Activated naive CD4-positive, alpha-beta T cell treated with anti-CD3 and anti-CD28 coated beads, Interleukin-2, amount 50 U/mL, for 16 hours (primary cell): ENCODE data around the gene KCNJ6.

Experiments used
- DNase-seq: peaks from one replicate; pipeline ENCODE4 v3.0.0-alpha.2; 2020

KCNJ6 gene

DNA sequence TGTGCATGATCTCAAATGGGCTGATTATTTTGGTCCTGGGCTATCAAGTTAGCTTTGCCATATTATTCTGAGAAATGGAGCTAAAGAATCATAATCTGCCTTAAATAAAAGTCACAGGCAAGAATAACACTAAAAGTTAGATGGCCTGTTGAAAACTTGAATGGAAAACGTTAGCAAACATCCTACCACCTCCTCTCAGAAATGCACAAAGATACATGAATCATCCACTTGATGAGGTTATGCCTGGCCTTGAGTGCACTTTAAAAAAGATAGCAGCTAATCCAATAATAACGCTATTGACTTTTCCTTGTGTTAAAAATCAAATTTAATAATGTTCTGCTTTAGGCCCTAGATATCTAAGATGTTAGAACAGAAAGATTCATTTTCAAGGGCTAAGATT lies 108.0 kb downstream of the KCNJ6 start:
- DNase-seq, result no peak

DNA sequence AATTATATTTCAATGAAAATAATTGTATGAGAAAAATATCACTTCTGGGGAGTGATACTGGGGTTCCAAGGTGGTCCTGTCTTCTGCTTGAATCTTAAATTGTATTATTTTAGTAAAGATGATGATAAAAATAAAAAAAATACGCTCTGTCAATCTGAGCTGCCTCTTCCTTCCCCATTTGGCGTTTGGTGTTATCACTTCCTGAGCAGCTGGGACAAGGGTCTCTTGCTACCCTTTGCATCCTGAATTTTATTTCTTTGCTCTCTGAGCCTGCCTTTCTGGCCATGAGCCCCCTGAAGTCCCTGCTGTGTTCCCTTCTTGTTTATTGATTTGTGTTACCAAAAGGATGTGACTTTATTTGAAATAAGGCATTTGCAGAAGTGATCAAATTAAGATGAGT lies 111.0 kb downstream of the KCNJ6 start:
- no peak for DNase-seq

GRCh38 chr21:37804001-37804400 lies 112.3 kb downstream of the KCNJ6 start:
- DNase-seq, result no peak

- no peak for DNase-seq
Measured at GRCh38 chr21:37803101-37803651, 113.1 kb downstream of the KCNJ6 start.

GRCh38 chr21:37800456-37801061 lies 115.7 kb downstream of the KCNJ6 start:
- no peak for DNase-seq

DNA sequence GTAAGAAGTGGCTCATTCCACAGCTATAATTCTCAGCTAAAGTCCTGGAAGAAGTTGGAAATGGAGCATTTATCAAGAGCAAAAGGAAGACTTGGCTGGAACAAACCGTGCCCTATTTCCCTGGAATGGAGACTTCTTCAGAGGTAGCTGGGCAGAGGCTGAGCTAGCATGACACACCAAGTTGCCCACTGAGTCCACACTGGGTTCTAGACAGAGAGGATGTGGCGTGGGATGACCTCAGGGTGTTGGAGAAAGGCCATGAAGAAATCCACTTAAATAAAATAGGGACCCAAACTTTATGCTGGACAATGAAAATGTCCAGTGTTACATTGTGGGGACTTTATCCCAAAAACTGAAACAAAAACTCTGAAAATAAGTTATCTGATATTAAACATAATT lies 116.2 kb downstream of the KCNJ6 start:
- DNase-seq, result no peak

GRCh38 chr21:37799211-37800056 lies 116.8 kb downstream of the KCNJ6 start:
- no peak for DNase-seq

GRCh38 chr21:37797403-37797802 lies 118.9 kb downstream of the KCNJ6 start:
- DNase-seq, result no peak

- no peak for DNase-seq
Measured at GRCh38 chr21:37796011-37796410, 120.2 kb downstream of the KCNJ6 start.

- DNase-seq, result no peak
Measured at GRCh38 chr21:37793660-37794059, 122.6 kb downstream of the KCNJ6 start.

DNA sequence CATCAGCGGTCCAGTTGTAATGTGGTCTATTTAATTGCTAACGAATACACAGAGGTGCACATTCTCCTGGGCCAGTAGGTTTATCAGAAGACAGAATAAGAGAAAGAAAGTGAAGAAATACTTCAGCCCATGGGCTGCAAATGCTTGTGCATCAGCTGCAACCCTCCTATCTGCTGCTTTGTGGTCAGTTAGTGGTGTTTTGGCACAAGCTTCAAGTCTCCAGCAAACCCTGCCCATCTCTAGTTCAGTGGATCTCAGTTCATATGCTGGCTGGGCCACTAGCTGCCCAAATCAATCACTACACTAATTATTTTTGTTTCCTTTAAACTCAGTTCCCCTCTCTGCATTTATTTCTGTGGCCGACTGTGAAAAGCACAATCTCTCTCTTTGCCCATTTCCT lies 124.2 kb downstream of the KCNJ6 start:
- no peak for DNase-seq

GRCh38 chr21:37790905-37791304 lies 125.4 kb downstream of the KCNJ6 start:
- DNase-seq, result no peak

DNA sequence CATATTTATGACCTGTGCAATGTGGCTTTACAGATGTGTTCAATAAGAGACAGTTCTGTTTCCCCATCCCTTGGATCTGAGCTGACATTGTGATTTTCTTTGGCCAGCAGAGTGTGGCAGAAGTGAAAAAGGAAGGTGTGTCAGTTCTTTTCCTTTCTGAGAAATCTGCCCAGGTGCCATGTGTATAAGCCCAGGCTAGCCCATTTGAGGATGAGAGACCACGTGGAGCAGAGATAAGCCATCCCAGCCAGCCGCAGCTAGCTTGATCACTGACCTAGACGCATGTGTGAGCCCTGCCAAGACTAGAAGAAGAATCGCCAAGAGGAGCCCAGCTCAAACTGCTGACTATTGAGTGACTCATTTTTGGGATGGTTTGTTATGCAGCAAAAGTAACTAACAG lies 127.8 kb downstream of the KCNJ6 start:
- no peak for DNase-seq

DNA sequence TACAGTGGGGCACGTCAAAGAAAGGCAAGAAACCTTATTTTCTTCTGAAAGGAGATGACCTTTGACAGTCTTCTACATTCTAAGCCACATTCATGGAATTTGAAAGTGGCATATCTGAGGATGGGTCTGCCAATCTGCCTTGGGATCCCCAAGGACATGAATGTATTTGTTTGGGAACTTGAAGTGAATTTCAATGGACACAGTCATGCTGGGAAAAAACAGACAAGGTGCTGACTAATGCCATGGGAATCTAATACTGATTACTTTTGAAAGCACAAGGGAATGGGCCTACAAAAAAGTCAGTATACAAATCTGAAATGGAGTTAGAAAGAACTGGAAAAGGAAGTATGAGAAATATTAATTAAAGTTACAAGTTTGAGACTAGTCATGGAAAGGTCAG lies 128.8 kb downstream of the KCNJ6 start:
- DNase-seq, result no peak

DNA sequence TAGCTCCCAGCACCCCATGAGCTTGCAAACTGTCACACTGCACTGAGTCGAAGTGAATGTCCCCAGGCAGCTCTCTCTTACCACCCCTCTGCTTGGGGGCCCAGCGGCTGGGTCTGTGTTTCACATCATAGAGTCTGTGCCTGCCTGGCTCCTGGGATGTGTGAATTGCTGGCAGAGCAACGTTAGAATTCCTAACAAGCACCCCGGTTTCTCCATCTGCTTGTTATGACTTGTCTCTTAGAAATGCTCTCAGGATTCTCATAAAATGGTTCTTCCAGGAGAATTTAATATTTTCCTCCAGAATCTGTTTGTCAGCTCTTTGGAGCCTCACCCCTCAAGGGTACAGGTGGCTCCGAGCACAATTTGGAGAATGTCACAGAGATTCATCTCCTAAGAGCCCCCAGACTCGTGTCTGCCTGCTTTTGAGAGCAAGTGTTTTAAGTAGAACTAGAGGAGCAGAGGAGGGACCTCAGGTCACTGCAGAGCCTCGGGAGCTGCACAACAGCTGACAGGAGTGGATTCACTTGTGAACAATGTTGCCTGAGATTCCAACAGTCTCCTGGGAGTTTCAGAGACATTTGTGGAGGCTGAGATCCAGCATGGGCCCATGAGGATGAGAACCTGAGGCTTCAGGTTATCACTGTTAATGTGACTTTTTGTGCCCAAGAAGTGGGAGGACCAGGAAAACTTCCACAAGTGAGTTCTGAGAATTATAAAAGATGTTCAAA lies 131.5 kb downstream of the KCNJ6 start:
- DNase-seq, result no peak

- no peak for DNase-seq
Measured at GRCh38 chr21:37783016-37783415, 133.2 kb downstream of the KCNJ6 start.

- no peak for DNase-seq
Measured at GRCh38 chr21:37780991-37781983, 135.0 kb downstream of the KCNJ6 start.

- no peak for DNase-seq
Measured at GRCh38 chr21:37771181-37771580, 145.1 kb downstream of the KCNJ6 start.

DNA sequence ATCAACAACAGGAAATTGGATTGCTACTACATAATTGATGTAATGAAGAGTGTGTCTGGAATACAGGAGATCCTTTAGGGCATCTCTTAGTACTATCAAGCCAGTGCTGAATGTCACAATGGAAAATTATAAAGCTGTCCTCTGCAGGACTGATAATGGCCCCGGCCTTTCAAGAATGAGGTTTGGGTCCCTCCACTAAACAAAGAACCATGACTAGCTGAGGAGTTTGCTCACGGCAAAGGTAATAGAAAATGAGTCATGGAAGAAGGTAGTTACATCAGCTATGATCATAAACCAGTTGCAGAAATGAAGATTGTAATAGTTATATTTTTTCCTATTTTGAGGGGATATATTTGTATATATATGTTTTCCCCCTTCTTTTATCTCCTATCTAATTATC lies 145.8 kb downstream of the KCNJ6 start:
- no peak for DNase-seq

GRCh38 chr21:37769656-37770055 lies 146.6 kb downstream of the KCNJ6 start:
- no peak for DNase-seq

GRCh38 chr21:37767984-37768383 lies 148.3 kb downstream of the KCNJ6 start:
- no peak for DNase-seq

DNA sequence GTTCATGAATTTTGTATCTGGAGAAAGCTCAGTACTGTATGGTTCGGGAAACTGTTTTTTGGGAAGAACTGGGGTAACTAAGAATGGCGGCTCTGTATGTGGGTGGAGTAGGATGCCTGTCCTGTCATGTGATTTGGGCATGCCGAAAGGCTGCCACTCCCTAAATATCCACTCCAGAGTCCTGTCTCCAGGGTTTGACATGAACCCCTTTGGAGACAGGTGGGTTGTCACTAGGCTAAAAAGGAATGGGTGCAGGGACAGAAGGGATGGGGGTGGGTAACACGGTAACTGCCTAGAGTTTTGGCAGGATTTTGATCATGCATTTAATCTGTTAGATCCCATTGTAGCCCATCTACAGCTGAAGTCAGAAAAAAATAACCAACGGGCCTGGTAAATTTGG lies 150.1 kb downstream of the KCNJ6 start:
- DNase-seq, result no peak
